ENCODE results near the gene FHIT. TPM values are rescaled to one million over a fixed set of nuclear protein-coding genes. Genes with fewer than 3 reads are reported as not detected.

FHIT gene
- total and polyA plus RNA-seq, 4 donors: 2.6 to 21.3 (median 8.7) TPM

DNA sequence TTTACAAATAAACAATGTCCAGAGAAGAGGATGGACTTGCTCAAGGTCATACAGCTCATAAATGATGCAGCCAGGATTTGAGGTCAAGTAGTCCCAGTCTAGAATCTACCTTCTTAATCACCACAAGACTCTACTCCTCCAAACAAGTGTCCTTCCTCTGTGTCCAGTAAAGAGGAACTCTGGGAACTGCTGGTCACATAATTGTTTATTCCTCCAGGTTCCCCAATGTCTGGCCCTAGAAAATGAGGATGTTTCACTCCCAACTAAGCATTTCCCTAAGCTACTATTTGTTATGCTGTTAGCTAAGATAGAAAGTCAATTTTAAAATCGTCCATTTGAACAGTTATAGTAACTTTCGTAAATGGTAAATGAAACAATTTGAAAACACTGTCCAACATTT lies 192.4 kb downstream of the FHIT start:
- TF ChIP-seq, protein P1, sequence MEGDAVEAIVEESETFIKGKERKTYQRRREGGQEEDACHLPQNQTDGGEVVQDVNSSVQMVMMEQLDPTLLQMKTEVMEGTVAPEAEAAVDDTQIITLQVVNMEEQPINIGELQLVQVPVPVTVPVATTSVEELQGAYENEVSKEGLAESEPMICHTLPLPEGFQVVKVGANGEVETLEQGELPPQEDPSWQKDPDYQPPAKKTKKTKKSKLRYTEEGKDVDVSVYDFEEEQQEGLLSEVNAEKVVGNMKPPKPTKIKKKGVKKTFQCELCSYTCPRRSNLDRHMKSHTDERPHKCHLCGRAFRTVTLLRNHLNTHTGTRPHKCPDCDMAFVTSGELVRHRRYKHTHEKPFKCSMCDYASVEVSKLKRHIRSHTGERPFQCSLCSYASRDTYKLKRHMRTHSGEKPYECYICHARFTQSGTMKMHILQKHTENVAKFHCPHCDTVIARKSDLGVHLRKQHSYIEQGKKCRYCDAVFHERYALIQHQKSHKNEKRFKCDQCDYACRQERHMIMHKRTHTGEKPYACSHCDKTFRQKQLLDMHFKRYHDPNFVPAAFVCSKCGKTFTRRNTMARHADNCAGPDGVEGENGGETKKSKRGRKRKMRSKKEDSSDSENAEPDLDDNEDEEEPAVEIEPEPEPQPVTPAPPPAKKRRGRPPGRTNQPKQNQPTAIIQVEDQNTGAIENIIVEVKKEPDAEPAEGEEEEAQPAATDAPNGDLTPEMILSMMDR (IDR thresholded peaks at IDR 0.05; ENCODE audit: control extremely low read depth, extremely low read depth): no peak
- DNase-seq (no peak), ATAC-seq (ENCODE audit: insufficient read depth, low FRiP score) (no peak)
- Histone ChIP-seq H3K27ac (ENCODE audit: low read depth in 1 of 2, low read length in 1 of 2) (no peak overlapping the region), H3K4me3 (no peak overlapping the region), H3K9ac (ENCODE audit: insufficient read depth in 1 of 2, low read length in 2 of 2) (no peak overlapping the region), H3K4me1 (ENCODE audit: control insufficient read depth in 5 of 5, insufficient read depth in 5 of 5, low read length in 5 of 5) (peaks cover 0 to 5% (median 0%) of the 10 kb centered on the region in 5 donors), H3K27me3 (ENCODE audit: control insufficient read depth in 3 of 3, insufficient read depth in 3 of 3, low read length in 2 of 3) (no peaks in the 10 kb centered on the region), H3K9me3 (ENCODE audit: control insufficient read depth in 4 of 4, insufficient read depth in 3 of 4, low read length in 3 of 4) (peaks cover 0 to under 1% (median 0%) of the 10 kb centered on the region in 4 donors), H3K36me3 (ENCODE audit: control insufficient read depth in 4 of 4, insufficient read depth in 4 of 4, low read length in 4 of 4) (no peaks in the 10 kb centered on the region)
- 83 to 89% methylated on average over 2 of the region's 2 CpGs for WGBS, 2 donors

GRCh38 chr3:61057464-61057863 lies 193.8 kb downstream of the FHIT start:
- H3K4me3 ChIP-seq: no peak overlapping the region
- H3K36me3 ChIP-seq (ENCODE audit: control insufficient read depth in 4 of 4, insufficient read depth in 4 of 4, low read length in 4 of 4): no peaks in the 10 kb centered on the region
- no peaks in the 10 kb centered on the region for H3K27me3 ChIP-seq (ENCODE audit: control insufficient read depth in 3 of 3, insufficient read depth in 3 of 3, low read length in 2 of 3)
- no peaks in the 10 kb centered on the region for H3K9me3 ChIP-seq (ENCODE audit: control insufficient read depth in 4 of 4, insufficient read depth in 3 of 4, low read length in 3 of 4)
- no peak overlapping the region for H3K27ac ChIP-seq (ENCODE audit: low read depth in 1 of 2, low read length in 1 of 2)
- TF ChIP-seq, protein P1 (IDR thresholded peaks at IDR 0.05; ENCODE audit: control extremely low read depth, extremely low read depth): no peak
- H3K9ac ChIP-seq (ENCODE audit: insufficient read depth in 1 of 2, low read length in 2 of 2): no peak overlapping the region
- H3K4me1 ChIP-seq (ENCODE audit: control insufficient read depth in 5 of 5, insufficient read depth in 5 of 5, low read length in 5 of 5): peaks cover 0 to 5% (median 0%) of the 10 kb centered on the region in 5 donors
- ATAC-seq (ENCODE audit: insufficient read depth, low FRiP score): no peak
- WGBS, 2 donors: 86 to 87% methylated on average over 4 of the region's 4 CpGs
- DNase-seq: no peak

DNA sequence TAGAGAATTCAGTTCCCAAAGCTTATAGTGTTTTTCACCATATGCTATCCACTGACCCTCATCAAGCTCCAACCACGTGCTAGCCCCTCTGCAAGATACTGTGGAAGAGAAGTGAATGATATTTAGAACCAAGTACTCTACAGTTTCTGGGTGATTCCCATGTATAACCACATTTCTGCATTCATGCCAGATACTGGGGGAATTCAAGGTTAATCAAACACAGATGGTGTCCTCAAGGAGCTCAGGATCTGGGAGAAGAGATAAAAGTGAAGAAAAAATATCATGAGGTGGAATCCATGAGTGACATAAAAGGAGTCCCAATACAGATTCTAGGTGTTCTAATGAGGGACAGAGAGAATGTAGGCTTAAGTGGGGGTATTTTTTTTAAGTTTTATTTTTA lies 195.8 kb downstream of the FHIT start:
- 85 to 100% methylated on average over 1 of the region's 1 CpG for WGBS, 2 donors
- no peak overlapping the region for H3K4me3 ChIP-seq
- TF ChIP-seq, protein P1 (IDR thresholded peaks at IDR 0.05; ENCODE audit: control extremely low read depth, extremely low read depth): no peak
- H3K9ac ChIP-seq (ENCODE audit: insufficient read depth in 1 of 2, low read length in 2 of 2): no peak overlapping the region
- ATAC-seq (ENCODE audit: insufficient read depth, low FRiP score): no peak
- H3K27me3 ChIP-seq (ENCODE audit: control insufficient read depth in 3 of 3, insufficient read depth in 3 of 3, low read length in 2 of 3): no peaks in the 10 kb centered on the region
- H3K4me1 ChIP-seq (ENCODE audit: control insufficient read depth in 5 of 5, insufficient read depth in 5 of 5, low read length in 5 of 5): peaks cover 0 to 5% (median 0%) of the 10 kb centered on the region in 5 donors
- H3K27ac ChIP-seq (ENCODE audit: low read depth in 1 of 2, low read length in 1 of 2): no peak overlapping the region
- no peak for DNase-seq
- H3K36me3 ChIP-seq (ENCODE audit: control insufficient read depth in 4 of 4, insufficient read depth in 4 of 4, low read length in 4 of 4): no peaks in the 10 kb centered on the region
- no peaks in the 10 kb centered on the region for H3K9me3 ChIP-seq (ENCODE audit: control insufficient read depth in 4 of 4, insufficient read depth in 3 of 4, low read length in 3 of 4)

Measured in lung (tissue), 12 donors.